A549 treated with dexamethasone at 1 μM for 4 hours (cell line): ENCODE results near the gene CABCOCO1. TPM values are rescaled to one million over a fixed set of nuclear protein-coding genes. Genes with fewer than 3 reads are reported as not detected.

Experiments
- total RNA-seq: library from RNA; stranded (reverse); fragments of 200-300 nt; extraction: Qiagen RNA extraction; gene quantifications from 5 replicates; pipeline ENCODE4 v1.2.3, GENCODE V29; 2022

CABCOCO1 gene, protein sequence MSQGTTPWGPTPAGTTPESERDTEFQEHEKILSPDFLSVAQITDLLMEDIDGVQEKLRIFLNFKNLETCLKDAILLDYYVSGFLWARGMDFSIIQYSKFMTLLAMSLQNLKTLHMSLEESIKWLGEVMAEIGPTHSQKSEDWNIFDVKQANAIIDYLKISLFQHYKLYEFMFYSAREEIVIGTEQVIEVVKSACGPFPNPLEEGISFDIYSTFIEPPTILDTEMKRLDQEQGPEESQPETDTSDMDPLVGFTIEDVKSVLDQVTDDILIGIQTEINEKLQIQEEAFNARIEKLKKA
- total RNA-seq = 0.12 to 0.34 TPM (median 0.25 TPM) in 5 replicates

DNA sequence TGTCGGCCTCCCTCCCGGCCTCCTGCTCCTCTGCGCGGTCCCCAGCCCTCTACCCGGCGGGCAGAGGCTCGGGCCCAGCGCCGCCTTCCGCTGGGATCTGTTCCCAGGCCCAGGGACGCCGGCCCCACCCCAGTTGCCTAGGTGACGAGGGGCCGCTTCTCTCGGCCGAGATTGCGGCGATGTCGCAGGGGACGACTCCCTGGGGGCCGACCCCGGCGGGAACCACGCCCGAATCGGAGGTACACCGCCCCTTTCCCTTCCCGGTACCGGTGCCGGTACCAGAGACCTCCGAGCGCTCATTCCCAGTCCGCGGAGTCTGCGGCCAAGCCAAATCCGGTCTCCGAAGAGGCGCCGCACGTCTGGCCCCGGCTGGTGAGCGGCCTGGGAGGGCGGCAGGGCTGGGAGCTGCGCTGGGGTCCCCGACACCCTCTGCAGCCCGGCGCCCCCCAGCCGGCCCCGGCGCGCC, at the start of gene CABCOCO1:
TSS of gene CABCOCO1 (plus strand) at position 136 of the 466 bp plus-strand sequence. CDS start at position 180, 44 bp downstream.

Other genes with a start within 250 kb of the CABCOCO1 start
- gene TMEM26, start 209.5 kb upstream of the CABCOCO1 start, total RNA-seq = 0.04 to 0.08 TPM (median 0.07 TPM) in 5 replicates
- gene ARID5B, start 238.8 kb downstream of the CABCOCO1 start, total RNA-seq = 1.9 to 2.6 TPM (median 2.3 TPM) in 5 replicates